Midbrain (tissue), 1 donor: Measurements from ENCODE around the gene PKD1.
"Not testable (repeated sequence)": the region's sequence is repeated elsewhere in the genome, so short reads cannot be mapped to it uniquely, and the experiment has no call there.

Source experiments
- DNase-seq: peaks from one replicate; lab custom pipeline; 2025; lab: John Stamatoyannopoulos, UW

PKD1 gene

GRCh38 chr16:2123706-2124376, 11.9 kb downstream of the PKD1 start:
- not testable (repeated sequence) for DNase-seq

- not testable (repeated sequence) for DNase-seq
Observed at GRCh38 chr16:2122934-2123683, 12.6 kb downstream of the PKD1 start.

GRCh38 chr16:2122429-2122828, 13.3 kb downstream of the PKD1 start:
- DNase-seq = no peak

GRCh38 chr16:2121853-2122252, 13.8 kb downstream of the PKD1 start:
- peak; percentile 71 for DNase-seq

GRCh38 chr16:2121325-2121724, 14.4 kb downstream of the PKD1 start:
- DNase-seq = peak; percentile 79

- DNase-seq = not testable (repeated sequence)
Observed at GRCh38 chr16:2117960-2118722, 17.6 kb downstream of the PKD1 start.

GRCh38 chr16:2117341-2117740, 18.4 kb downstream of the PKD1 start:
- not testable (repeated sequence) for DNase-seq

- not testable (repeated sequence) for DNase-seq
Observed at GRCh38 chr16:2116428-2116827, 19.3 kb downstream of the PKD1 start.

- DNase-seq = no peak
Observed at GRCh38 chr16:2115591-2115973, 20.1 kb downstream of the PKD1 start.

- not testable (repeated sequence) for DNase-seq
Observed at GRCh38 chr16:2114885-2115590, 20.7 kb downstream of the PKD1 start.

GRCh38 chr16:2114225-2114624, 21.5 kb downstream of the PKD1 start:
- not testable (repeated sequence) for DNase-seq

- not testable (repeated sequence) for DNase-seq
Observed at GRCh38 chr16:2112539-2113106, 23.1 kb downstream of the PKD1 start.

- DNase-seq = not testable (repeated sequence)
Observed at GRCh38 chr16:2111412-2112335, 24.0 kb downstream of the PKD1 start.

GRCh38 chr16:2111009-2111353, 24.7 kb downstream of the PKD1 start:
- not testable (repeated sequence) for DNase-seq

GRCh38 chr16:2110332-2111008, 25.2 kb downstream of the PKD1 start:
- DNase-seq = not testable (repeated sequence)

GRCh38 chr16:2109872-2110271, 25.8 kb downstream of the PKD1 start:
- not testable (repeated sequence) for DNase-seq

GRCh38 chr16:2109271-2109580, 26.5 kb downstream of the PKD1 start:
- DNase-seq = not testable (repeated sequence)

- not testable (repeated sequence) for DNase-seq
Observed at GRCh38 chr16:2108446-2109270, 27.0 kb downstream of the PKD1 start.

- DNase-seq = not testable (repeated sequence)
Observed at GRCh38 chr16:2107791-2108125, 27.9 kb downstream of the PKD1 start.
